Activated CD4-positive, alpha-beta T cell treated with anti-CD3 and anti-CD28 coated beads for 24 hours (primary cell): ENCODE results near the gene GPR183.

Experiments used
- DNase-seq, 2 donors: peaks; one replicate each; pipeline ENCODE4 v3.0.0-alpha.2; 2020; ENCODE audit warnings: low read depth in 2 of 2

GPR183 gene

GRCh38 chr13:99311748-99312492 lies 4.7 kb upstream of the GPR183 start:
- DNase-seq: no peak

- DNase-seq: no peak
These were observed 3.9 kb upstream of the GPR183 start for GRCh38 chr13:99311137-99311536.

- no peak for DNase-seq
These were observed 3.3 kb upstream of the GPR183 start for GRCh38 chr13:99310382-99311031.

GRCh38 chr13:99308471-99309087 lies 1.4 kb upstream of the GPR183 start:
- no peak for DNase-seq

- DNase-seq: peak; percentile 52 to 68
These were observed 595 bp upstream of the GPR183 start for GRCh38 chr13:99307648-99308339.

- DNase-seq: no peak
These were observed 1.6 kb downstream of the GPR183 start for GRCh38 chr13:99305566-99305965.

- DNase-seq: no peak
These were observed 2.0 kb downstream of the GPR183 start for GRCh38 chr13:99305158-99305557.

- DNase-seq: no peak
These were observed 2.7 kb downstream of the GPR183 start for GRCh38 chr13:99304541-99304940.

GRCh38 chr13:99303863-99304521 lies 3.2 kb downstream of the GPR183 start:
- DNase-seq: peak in 1 of 2 donors; percentile 51

GRCh38 chr13:99302637-99303505 lies 4.3 kb downstream of the GPR183 start:
- DNase-seq: no peak

GRCh38 chr13:99301913-99302636 lies 5.1 kb downstream of the GPR183 start:
- no peak for DNase-seq

- no peak for DNase-seq
These were observed 6.0 kb downstream of the GPR183 start for GRCh38 chr13:99301056-99301838.

- DNase-seq: no peak
These were observed 7.3 kb downstream of the GPR183 start for GRCh38 chr13:99299920-99300341.

- no peak for DNase-seq
These were observed 7.8 kb downstream of the GPR183 start for GRCh38 chr13:99299256-99299919.

GRCh38 chr13:99298056-99298455 lies 9.1 kb downstream of the GPR183 start:
- DNase-seq: no peak

- DNase-seq: no peak
These were observed 9.9 kb downstream of the GPR183 start for GRCh38 chr13:99297331-99297730.

GRCh38 chr13:99296398-99296797 lies 10.8 kb downstream of the GPR183 start:
- no peak for DNase-seq

- DNase-seq: no peak
These were observed 11.5 kb downstream of the GPR183 start for GRCh38 chr13:99295488-99296252.
